Calu3 (cell line): Measurements from ENCODE around the gene DYNLT2B. TPM values are rescaled to one million over a fixed set of nuclear protein-coding genes. Genes with fewer than 3 reads are reported as not detected.

Experiments used
- BruUV-seq: library from RNA; stranded (reverse); fragments of 400-500 nt; replicated peaks from 2 replicates; lab custom pipeline; 2021; lab: Mats Ljungman, UMichigan
- CTCF ChIA-PET: fragments of 300-600 bp; sonication (Branson Sonifier 250); formaldehyde crosslinking; loops from one replicate; lab custom pipeline; 2022; ENCODE audit warnings: antibody characterized with exemption; lab: Charles Lee
- DNase-seq: peaks from one replicate; pipeline ENCODE4 v3.0.0; 2022
- H3K27ac Mint-ChIP-seq: one replicate; pipeline ENCODE4 v1.8.0; 2022; ENCODE audit warnings: mixed read lengths; ENCODE audit not compliant: unreplicated experiment
- H3K27me3 Mint-ChIP-seq: one replicate; pipeline ENCODE4 v1.8.0; 2022; ENCODE audit warnings: mixed read lengths; ENCODE audit not compliant: unreplicated experiment
- H3K36me3 Mint-ChIP-seq: one replicate; pipeline ENCODE4 v1.8.0; 2022; ENCODE audit warnings: mild to moderate bottlenecking, moderate library complexity, mixed read lengths; ENCODE audit not compliant: insufficient read depth, unreplicated experiment
- H3K4me1 Mint-ChIP-seq: one replicate; pipeline ENCODE4 v1.8.0; 2022; ENCODE audit warnings: mild to moderate bottlenecking, low read depth, mixed read lengths; ENCODE audit not compliant: unreplicated experiment
- H3K4me3 Mint-ChIP-seq: one replicate; pipeline ENCODE4 v1.8.0; 2022; ENCODE audit warnings: mild to moderate bottlenecking, low read depth, moderate library complexity, mixed read lengths; ENCODE audit not compliant: unreplicated experiment
- H3K9me3 Mint-ChIP-seq: one replicate; pipeline ENCODE4 v1.8.0; 2022; ENCODE audit warnings: low read depth, mixed read lengths; ENCODE audit not compliant: unreplicated experiment
- intact Hi-C: fragments of 100-400 bp; cut with micrococcal nuclease; formaldehyde crosslinking; loops from one replicate; pipeline ENCODE4 v1.10.0; 2022; ENCODE audit not compliant: unreplicated experiment
- total RNA-seq: library from RNA; stranded (reverse); gene quantifications from 2 replicates; pipeline ENCODE4 v1.2.3, GENCODE V29; 2022
- TF ChIP-seq, protein P1 (sequence below): fragments of 200-600 bp; IDR thresholded peaks from one replicate; pipeline ENCODE4 v1.8.0; 2022; ENCODE audit warnings: antibody characterized with exemption; ENCODE audit not compliant: unreplicated experiment

DYNLT2B gene
- total RNA-seq, 1 experiment from 2014 or later, result 10.8 TPM

DNA sequence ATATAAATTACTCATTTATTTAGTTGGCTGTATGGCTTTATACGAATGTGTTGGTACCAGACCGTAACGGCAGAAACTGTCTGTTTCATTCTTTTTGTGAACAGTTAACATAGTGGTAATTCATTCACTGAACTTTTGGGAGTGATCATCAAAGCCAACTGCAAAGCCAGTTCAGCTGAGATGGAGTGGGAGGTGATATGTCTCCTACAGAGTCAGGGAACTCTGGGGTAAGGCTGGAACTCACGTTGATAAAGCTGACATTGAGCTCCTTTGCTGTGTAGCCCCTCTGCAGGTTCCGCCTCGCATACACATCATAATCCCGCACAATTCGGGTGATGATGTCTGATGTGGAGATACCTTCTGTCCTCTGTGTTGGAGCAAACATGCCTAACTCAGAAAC lies 76.3 kb downstream of the DYNLT2B start:
- TF ChIP-seq, protein P1, sequence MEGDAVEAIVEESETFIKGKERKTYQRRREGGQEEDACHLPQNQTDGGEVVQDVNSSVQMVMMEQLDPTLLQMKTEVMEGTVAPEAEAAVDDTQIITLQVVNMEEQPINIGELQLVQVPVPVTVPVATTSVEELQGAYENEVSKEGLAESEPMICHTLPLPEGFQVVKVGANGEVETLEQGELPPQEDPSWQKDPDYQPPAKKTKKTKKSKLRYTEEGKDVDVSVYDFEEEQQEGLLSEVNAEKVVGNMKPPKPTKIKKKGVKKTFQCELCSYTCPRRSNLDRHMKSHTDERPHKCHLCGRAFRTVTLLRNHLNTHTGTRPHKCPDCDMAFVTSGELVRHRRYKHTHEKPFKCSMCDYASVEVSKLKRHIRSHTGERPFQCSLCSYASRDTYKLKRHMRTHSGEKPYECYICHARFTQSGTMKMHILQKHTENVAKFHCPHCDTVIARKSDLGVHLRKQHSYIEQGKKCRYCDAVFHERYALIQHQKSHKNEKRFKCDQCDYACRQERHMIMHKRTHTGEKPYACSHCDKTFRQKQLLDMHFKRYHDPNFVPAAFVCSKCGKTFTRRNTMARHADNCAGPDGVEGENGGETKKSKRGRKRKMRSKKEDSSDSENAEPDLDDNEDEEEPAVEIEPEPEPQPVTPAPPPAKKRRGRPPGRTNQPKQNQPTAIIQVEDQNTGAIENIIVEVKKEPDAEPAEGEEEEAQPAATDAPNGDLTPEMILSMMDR, result no peak
- intact Hi-C loops, result no loop called here

More for the DNA sequence above, 76.3 kb downstream of the DYNLT2B start:
- no peaks in the 10 kb centered on the region for H3K27me3 Mint-ChIP-seq
- H3K4me1 Mint-ChIP-seq, result no peaks in the 10 kb centered on the region
- no peak overlapping the region for H3K4me3 Mint-ChIP-seq
- DNase-seq, result no peak
- peaks cover 4% of the 10 kb centered on the region for H3K36me3 Mint-ChIP-seq
- no peak overlapping the region for H3K27ac Mint-ChIP-seq
- no TSS peak for BruUV-seq
- no peaks in the 10 kb centered on the region for H3K9me3 Mint-ChIP-seq
- CTCF ChIA-PET, result no interaction called here

Other genes starting within 250 kb of the DYNLT2B start
- gene TFRC, start 236.2 kb downstream of the DYNLT2B start, total RNA-seq, result 425 and 457 TPM in 2 replicates
- not detected in 2 replicates for gene ZDHHC19, start 106.8 kb downstream of the DYNLT2B start, total RNA-seq
- gene SLC51A, start 101.7 kb downstream of the DYNLT2B start, total RNA-seq, result not detected in 2 replicates
- gene PCYT1A, start 30.5 kb downstream of the DYNLT2B start, total RNA-seq, result 47.0 and 50.0 TPM in 2 replicates
- gene TM4SF19, start 20.1 kb upstream of the DYNLT2B start, total RNA-seq, result not detected in 2 replicates
- gene UBXN7, start 114.2 kb upstream of the DYNLT2B start, total RNA-seq, result 46.1 and 49.0 TPM in 2 replicates
- gene RNF168, start 185.5 kb upstream of the DYNLT2B start, total RNA-seq, result 26.4 and 29.2 TPM in 2 replicates
- not detected in 2 replicates for gene SMCO1, start 197.1 kb upstream of the DYNLT2B start, total RNA-seq